Ovary (tissue), 3 donors: ENCODE measurements around the gene ARHGAP28.

Experiments used
- EP300 ChIP-seq: sonication (generic); formaldehyde crosslinking; IDR thresholded peaks from one replicate; pipeline ENCODE4 v1.6.1; 2017; ENCODE audit warnings: antibody characterized with exemption
- POLR2A ChIP-seq: fragments of 450-650 bp; IDR thresholded peaks from one replicate; pipeline ENCODE4 v1.6.1; 2017; ENCODE audit warnings: antibody characterized with exemption, mild to moderate bottlenecking, moderate library complexity
- TF ChIP-seq, protein P1 (sequence below), 3 donors: fragments of 450-650 bp in 2 of 3; fragments of 200-600 bp in 1 of 3; IDR thresholded peaks; one replicate each; pipeline versions ENCODE4 v1.5.1 to v1.8.0; 2016 to 2022; ENCODE audit warnings: antibody characterized with exemption in 3 of 3, mild to moderate bottlenecking in 1 of 3
- donor health status: DM: no; HTN: no; CAD: no.

DNA sequence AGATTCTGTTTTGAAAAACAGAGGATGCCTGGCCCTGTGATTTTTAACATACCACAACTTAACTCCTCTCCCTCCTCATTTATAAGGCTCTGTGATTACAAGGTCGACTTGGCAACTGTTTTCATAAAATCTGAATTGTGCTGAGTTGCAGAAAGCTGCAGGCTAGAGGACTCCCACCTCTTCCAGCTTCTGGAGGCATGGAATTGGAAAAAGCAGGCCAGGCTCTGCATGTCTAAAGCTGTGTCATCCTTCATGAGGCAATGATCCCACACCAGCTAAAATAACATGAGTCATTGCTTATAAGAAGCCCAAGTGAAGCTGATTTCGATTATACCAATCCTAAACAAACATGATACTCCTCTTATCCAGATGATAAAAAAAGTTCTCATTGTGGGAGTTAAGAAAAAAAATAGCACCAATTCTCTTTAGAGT is 11.7 kb downstream of the ARHGAP28 start:
- TF ChIP-seq, protein P1, sequence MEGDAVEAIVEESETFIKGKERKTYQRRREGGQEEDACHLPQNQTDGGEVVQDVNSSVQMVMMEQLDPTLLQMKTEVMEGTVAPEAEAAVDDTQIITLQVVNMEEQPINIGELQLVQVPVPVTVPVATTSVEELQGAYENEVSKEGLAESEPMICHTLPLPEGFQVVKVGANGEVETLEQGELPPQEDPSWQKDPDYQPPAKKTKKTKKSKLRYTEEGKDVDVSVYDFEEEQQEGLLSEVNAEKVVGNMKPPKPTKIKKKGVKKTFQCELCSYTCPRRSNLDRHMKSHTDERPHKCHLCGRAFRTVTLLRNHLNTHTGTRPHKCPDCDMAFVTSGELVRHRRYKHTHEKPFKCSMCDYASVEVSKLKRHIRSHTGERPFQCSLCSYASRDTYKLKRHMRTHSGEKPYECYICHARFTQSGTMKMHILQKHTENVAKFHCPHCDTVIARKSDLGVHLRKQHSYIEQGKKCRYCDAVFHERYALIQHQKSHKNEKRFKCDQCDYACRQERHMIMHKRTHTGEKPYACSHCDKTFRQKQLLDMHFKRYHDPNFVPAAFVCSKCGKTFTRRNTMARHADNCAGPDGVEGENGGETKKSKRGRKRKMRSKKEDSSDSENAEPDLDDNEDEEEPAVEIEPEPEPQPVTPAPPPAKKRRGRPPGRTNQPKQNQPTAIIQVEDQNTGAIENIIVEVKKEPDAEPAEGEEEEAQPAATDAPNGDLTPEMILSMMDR (IDR thresholded peaks at IDR 0.05) = no peak
- TF ChIP-seq POLR2A = no peak
- TF ChIP-seq EP300 = no peak
